GM19238 (cell line): ENCODE data around the gene AADACL4.
"Not testable (repeated sequence)": the region's sequence is repeated elsewhere in the genome, so short reads cannot be mapped to it uniquely, and the experiment has no call there.

Experiments used
- DNase-seq: peaks from one replicate; pipeline ENCODE4 v3.0.0; 2011; ENCODE audit warnings: low spot score; ENCODE audit not compliant: insufficient read length

The AADACL4 gene

DNA sequence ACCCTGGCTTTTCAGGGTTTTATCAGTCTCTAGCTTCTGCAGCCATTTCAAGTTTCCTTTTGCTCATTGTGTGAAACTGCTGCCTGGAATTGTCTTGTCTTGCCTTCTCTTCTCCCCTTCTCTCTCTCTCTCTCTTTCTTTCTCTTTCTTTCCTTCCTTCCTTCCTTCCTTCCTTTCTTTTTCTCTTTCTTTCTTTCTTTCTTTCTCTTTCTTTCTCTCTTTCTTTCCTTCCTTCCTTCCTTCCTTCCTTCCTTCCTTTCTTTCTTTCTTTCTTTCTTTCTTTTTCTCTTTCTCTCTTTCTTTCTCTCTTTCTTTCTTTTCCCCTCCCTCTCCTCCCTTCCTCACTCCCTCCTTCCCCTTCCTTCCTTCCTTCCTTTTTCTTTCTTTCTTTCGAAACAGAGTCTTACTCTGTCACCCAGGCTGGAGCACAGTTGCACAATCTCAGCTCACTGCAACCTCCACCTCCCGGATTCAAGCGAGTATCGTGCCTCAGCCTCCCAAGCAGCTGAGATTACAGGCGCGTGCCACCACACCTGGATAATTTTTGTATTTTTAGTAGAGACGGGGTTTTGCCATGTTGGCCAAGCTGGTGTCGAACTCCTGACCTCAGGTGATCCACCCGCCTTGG is 14.1 kb downstream of the AADACL4 start:
- not testable (repeated sequence) for DNase-seq

DNA sequence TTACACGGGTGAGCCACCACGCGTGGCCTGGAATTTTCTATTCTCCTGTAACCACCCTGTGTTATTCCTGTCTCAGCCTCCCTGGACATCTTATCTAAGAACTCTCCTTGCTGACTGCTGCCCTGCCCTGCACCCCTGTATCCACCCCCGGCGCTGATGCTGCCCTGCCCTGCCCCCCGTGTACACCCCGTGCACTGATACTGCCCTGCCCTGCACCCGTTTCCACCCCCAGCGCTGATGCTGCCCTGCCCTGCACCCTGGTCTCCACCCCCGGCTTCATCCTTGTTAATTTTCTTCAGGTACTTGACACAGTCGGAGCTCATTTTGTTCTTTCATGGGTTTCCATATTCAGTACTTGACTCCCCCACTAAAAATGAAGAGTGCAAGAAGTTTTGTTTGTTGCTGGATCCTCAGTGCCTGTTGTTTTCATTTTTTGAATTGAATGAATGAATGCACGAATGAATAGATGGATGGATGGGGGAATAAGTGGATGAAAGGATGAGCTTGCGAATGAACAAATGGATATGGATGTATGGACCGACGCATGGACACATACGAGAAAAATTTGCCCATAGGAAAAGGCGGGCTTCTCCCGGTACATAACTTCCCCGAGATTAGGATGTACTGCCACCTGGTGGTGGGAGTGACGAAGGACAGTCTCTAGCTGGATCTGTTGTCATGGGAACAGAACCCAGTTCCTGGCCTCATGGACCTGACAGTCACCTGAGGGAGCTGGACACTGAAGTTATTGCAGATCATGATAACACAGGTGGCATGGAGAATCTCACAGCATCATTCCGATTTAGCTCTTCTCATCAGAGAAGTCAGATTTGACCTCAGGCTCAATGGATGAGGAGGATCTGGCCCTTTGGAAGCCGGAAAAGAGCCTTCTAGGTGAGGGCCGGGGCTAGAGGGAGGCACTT is 14.9 kb downstream of the AADACL4 start:
- peak; percentile 80 for DNase-seq

DNA sequence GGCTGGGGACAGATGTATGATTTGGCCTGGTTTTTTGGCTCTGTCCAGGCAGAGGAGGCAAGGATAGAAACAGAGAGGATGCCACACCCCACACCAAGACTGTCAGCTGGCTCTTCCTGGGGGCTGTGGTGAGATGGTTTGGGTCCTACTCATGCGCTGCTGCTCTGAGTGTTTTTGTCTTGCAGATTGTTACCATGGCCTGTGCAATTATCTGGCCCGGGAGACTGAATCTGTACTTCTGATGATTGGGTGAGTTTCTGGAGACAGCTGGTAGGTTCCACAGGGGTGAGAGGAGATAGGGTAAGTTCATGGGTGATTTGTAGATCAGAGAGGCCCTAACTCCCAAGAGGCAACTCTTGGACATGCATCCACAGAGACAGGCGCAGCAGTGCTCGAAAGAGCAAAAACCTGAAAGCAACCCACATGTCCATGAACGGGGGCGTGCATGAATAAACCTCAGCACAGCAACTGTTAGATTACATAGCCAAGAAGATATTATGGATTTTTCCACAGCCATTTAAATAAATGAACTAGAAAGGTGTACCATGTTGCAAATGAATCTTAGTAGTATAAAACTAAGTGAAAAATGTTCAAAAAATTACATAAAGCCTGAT is 17.8 kb downstream of the AADACL4 start:
- no peak for DNase-seq

DNA sequence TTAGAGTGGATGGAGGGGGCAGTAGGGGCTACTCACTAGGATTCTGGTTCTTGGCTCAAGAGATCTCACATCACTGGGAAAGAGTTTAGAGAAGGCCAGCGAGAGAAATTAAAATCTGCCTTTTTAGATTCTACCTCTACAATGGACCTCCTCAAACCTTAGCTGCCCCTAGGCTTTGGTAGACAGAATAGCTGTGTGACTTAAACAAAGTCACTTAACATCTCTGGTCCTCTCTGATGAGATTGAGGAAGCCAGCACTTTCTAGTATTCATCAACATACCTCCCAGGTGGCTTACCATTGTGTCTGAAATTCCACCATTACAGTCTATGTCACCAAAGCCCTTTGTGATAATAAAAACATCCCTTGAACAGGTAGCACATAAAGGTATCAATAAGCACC is 18.7 kb downstream of the AADACL4 start:
- DNase-seq, result no peak

DNA sequence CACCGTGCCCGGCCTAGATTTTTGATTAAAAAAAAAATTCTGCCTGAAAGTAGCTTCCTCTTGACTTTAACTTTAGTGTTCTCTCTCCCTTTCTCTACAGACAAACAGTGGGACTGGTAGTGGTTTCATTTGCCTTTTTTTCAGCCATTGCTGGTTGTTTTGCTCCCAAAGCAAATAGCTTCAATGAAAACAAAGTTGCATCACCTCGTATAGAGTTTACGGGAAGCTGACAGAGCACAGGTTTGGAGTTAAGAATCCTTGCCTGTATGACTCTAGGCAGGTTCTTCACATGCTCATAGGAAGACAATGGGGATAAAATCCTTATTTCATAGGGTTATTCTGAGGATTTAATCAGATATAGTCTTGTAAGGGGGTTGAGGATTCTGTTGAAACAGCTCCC is 21.6 kb downstream of the AADACL4 start:
- no peak for DNase-seq

DNA sequence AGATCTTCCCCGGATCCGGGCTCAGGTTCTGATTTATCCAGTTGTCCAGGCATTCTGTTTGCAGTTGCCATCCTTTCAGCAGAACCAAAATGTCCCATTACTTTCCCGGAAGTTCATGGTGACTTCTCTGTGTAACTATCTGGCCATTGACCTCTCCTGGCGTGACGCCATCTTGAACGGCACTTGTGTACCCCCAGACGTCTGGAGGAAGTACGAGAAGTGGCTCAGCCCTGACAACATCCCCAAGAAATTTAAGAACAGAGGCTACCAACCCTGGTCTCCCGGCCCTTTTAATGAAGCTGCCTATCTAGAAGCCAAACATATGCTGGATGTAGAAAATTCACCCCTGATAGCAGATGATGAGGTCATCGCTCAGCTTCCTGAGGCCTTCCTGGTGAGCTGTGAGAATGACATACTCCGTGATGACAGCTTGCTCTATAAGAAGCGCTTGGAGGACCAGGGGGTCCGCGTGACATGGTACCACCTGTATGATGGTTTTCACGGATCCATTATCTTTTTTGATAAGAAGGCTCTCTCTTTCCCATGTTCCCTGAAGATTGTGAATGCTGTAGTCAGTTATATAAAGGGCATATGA is 22.4 kb downstream of the AADACL4 start:
- DNase-seq, result no peak

DNA sequence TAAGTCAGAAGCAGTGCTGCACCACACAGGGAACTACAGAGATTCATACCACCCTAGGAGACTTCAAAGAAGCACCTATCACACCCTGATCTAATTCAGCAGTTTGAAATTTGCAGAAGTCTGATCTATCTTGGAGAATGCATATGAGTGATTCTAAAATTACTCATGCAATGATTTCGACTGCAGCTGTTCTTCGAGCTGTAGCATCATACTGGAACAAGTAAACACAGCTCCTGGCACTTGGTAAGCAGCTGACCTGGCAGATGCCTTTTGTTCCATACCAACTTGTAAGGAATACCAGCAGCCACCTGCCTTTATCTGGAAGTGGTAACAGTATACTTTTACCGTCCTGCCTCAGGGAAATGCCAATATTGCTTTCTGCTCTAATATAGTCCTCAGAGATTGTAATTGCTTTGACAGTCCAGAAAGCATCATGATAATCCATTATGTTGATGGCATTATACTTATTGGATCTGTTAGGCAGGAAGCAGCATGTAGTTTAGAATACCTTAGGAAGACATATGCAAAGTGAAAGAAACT is 25.7 kb downstream of the AADACL4 start:
- no peak for DNase-seq

DNA sequence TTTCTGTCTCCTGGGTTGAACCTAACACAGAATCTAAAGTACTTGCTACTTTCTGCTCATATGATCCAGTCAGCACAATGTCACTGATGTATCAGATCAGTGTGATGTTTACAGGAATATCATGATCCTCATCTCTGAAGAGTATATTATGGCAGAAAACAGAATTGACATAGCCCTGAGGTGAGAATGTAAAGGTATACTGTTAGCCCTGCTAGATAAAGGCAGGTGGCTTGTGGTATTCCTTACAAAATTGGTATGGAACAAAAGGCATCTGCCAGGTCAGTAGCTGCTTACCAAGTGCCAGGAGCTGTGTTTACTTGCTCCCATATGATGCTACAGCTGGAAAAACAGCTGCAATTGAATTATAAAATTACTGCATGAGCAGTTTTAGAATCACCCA is 30.5 kb downstream of the AADACL4 start:
- DNase-seq, result no peak

DNA sequence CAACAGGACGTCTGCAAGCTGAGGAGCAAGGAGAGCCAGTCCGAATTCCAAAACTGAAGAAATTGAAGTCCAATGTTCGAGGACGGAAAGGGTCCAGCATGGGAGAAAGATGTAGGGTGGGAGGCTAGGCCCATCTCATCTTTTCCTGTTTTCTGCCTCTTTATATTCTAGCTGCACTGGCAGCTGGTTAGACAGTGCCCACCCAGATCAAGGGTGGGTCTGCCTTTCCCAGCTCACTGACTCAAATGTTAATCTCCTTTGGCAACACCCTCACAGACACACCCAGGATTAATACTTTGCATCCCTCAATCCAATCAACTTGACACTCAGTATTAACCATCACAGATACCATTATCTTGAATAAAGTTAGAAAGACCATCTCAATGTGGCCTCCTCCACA is 32.2 kb downstream of the AADACL4 start:
- DNase-seq, result not testable (repeated sequence)

DNA sequence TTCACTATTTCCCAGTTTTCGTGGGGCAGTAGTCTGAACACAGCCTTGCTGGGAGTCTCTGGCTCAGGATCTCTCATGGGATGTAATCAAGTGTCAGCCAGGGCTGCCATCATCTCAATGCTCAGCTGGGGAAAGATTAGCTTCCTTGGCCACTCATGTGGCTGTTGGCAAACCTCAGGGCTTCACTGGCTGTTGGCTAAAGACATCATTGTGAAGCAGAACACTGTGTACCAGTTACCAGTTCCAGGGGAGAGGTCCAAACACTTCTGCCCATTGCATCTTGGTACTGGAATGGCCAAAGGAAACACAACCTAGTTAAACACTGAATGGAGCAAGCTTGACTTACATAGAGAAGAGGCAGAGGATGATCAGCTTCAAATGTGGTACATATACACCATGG is 33.7 kb downstream of the AADACL4 start:
- no peak for DNase-seq

DNA sequence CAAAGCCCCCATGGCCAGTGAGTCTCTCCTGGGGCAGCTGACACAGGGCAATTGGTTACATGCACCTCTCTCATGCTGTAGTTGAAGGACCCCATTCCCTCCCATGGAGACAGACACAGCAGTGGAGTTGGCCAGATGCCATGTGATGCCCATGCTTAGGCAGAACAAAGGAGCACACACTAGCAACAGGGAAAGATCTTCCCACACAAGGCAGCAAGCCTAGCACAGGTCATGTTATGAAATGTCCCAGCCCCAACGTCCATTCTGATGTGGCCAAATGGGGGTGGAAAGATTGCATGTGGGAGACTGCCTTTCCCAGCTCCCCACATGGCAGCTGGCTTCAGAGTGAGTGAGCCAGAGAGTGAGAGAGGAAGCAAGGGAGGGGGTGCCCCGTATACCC is 34.5 kb downstream of the AADACL4 start:
- no peak for DNase-seq

DNA sequence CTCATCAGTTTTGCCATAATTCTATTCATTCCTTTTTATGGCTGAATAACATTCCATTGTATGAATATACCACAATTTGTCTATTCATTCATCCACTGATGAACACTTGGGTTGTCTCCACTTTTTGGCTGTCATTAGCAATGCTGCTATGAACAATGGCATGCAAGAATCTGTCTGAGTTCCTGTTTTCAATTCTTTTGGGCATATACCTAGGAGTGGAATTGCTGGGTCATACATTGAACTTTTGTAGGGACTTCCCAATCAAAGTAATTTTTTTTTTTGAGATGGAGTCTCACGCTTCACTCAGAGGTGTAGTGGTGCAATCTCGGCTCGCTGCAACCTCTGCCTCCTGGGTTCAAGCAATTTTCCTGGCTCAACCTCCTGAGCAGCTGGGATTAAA is 34.9 kb downstream of the AADACL4 start:
- DNase-seq, result no peak

DNA sequence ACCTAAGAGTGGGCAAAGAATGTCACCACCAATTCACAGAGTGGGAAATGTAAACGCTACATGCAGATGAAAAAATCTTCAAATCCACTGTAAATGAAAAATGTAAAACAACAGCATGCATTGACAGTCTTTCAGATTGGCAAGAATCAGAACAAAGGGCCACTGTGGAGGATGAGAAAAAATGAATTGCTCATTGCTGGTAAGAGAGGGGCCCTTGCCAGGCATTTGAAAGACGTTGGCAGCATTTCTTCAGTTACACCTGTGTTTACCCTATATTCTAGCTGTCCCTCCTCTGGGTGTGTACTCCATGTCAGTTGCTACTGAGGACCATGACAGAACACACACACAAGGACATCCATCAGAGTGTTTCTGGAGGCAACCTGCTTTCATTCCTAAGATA is 46.3 kb downstream of the AADACL4 start:
- no peak for DNase-seq

DNA sequence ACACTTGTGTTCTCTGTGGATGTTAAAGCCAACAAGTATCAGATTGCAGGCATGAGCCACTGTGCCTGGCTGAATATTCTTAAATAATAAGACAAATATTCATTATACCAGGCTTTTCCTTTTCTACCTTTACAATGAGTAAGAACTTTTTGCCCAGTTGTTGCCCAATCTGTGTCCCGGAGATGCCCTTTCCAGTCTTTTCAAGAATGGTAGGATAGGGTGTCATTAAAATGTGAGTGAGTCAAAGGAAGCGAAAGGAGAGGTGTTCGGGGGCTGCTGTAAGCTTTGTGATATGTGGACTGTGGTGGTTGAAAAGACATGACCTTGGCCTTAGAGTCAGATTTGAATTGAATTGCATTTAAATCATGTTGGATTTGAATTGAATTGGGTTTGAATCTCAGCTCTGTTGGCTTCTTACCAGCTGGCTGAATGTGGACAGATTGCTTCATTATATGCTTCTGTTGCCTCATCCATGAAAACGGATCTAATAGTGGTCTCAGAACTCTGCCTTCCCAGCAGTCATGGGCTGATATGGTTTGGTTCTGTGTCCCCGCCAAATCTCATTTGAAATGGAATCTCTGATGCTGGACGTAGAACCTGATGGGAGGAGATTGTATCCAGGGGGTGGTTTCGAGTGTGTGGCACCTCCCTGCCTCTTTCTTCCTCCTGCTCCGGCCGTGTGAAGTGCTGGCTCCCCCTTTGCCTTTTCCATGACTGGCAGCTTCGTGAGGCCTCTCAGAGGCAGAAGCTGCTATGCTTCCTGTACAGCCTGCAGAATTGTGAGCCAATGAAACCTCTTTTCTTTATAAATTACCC is 49.3 kb downstream of the AADACL4 start:
- DNase-seq, result no peak

DNA sequence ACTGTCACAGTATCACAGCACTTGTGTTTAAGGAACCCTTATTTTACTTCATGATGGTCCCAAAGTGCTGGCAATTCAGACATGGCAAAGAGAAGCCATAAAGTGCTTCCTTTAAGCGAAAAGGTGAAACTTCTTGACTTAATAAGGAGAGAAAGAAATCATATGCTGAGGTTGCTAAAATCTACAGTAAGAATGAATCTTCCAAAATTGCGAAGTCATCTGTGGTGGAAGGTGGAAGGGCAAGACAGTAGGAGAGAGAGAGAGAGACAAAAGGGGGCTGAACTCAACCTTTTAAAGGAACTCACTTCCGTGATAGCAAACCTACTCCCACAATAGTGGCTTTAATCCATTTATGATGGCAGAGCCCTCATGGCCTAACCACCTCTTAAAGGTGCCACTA is 52.8 kb downstream of the AADACL4 start:
- no peak for DNase-seq

DNA sequence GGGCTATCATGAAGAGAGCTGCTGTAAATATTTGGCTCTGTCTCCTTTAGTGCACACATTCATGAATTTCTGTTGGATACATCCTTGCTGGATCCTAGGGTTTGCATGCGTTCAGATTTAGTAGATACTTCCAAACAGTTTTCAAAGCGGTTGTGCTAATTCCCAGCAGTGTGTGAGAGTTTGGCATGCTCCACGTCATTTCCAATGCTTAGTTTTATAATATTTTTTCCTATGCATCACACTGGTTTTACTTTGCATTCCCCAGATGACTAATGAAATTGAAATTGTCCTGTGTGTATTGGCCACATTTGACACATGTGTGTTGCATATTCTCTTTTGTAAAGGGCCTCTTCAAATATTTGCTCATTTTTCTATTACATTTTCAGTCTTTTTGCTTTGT is 53.5 kb downstream of the AADACL4 start:
- DNase-seq, result no peak

DNA sequence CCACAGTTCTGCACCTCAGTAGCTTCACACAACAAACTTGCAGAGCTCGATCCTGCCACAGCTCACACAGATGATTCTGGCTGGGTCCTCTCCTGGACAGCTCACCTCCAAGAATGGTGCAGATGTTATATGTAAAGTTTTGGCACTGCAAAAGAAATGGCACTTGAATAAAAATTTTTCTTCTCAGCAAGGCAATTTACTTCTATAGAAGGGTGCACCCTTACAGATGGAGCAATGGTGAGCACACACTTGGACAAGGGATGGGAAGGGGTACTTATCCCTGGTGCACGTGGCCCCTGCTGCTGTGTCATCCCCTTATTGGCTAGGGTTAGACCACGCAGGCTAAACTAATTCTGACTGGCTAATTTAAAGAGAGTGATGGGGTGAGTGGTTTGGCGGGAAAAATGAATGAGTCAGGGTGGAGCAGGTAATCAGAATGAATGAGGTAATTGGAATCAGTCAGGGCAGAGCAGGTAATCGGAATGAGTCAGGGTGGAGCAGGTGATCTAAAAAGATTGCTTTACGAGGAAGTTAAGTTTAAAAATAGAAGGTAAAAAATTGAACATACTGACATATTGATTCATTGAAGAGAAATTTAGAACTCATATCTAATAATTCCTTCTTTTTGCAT is 60.1 kb downstream of the AADACL4 start:
- DNase-seq, result no peak

DNA sequence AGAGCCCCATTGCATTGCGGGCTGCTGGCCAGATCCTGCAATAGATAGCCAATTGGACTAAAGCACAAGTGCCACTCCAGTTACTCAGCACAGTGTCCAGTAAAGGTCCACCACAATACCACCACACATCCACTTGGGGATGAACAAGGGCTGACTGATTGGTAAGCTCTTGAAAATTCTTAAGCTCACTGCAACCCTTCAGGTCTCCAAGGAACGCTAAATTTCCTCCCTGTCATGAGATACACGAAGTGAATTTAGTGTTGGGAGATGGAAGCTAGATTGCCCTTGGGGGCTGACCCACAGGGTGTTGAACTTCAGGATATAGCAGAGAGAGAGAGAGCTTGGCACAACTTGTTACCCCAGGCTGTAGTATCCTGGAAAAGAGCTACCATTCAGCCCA is 62.2 kb downstream of the AADACL4 start:
- DNase-seq, result no peak

DNA sequence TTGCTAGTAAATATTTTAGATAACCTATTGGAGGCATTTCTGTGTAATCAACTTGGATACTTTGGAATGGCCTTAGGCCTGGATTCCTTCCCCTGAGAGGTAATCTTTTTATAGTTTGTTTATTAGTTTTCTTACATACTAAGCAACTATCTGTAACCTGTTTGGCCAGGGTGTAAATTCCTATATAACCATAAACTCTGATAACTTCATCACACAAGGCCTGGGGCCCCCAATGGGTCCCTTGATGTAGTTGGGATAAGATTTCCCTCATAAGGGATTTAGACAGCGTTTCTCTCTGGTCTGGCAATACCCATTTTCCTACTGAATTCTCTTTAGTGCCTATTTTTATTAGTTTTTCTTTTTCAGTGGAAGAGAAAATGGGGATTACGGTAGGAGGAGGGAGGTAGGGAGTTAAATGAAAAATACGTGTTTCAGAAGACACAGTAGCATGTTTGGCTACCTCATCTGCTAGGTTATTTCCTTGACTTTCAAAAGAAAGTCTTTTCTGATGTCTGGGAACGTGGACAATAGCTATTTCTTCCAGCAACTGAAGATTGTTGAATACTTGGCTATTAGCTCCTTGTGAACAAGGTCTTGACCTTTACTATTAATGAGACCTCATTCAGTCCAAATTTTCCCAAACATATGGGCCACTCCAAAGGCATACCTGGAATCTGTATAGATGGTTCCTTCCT is 64.7 kb downstream of the AADACL4 start:
- DNase-seq, result no peak

DNA sequence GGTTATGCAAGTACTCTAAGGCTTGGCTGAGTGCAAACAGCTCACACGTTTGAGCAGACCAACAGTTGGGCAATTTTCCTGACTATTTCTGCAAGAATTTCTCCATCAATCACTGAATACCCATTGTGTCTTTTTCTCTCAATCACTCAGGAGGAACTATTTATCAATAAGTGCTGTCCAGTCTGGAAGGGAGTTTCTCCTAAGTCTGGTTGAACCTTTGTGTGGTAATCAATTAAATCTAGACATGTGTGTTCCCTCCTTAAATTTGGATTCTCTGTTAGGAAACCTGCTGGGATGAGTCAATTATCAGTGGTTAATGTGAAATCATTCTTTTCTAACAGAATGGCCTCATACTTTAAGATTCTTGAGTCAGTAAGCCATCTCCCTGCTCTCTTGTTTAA is 65.2 kb downstream of the AADACL4 start:
- no peak for DNase-seq
